NB4 (cell line): ENCODE data around the gene TMEM131L.

Experiments used
- TF ChIP-seq, protein P1 (sequence below): IDR thresholded peaks from one replicate; pipeline ENCODE4 v1.5.1; 2012; ENCODE audit warnings: low read depth, low read length
- TF ChIP-seq, protein P2 (sequence below): IDR thresholded peaks from 2 replicates; pipeline ENCODE4 v1.6.1; 2011; ENCODE audit warnings: low read depth, low read length

DNA sequence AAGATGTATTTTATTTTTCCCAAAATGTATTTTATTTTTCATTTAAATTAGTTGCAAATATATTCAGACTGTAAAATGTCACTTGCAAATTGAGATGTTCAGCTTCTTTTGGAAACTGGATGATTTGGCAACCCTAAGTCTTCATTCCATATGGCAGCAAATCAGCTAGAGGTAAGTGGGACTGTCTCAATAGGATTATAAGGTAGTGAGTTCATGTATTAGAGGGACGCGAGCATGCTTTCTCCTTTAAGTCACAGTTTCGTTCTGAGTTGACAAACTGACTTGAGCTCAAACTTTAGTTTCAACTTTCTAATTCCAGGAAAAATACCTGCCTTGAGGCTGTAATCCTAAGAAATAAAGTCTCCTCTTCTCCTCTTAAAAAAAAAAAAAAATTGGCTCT is 44.2 kb upstream of the TMEM131L start:
- TF ChIP-seq, protein P1, sequence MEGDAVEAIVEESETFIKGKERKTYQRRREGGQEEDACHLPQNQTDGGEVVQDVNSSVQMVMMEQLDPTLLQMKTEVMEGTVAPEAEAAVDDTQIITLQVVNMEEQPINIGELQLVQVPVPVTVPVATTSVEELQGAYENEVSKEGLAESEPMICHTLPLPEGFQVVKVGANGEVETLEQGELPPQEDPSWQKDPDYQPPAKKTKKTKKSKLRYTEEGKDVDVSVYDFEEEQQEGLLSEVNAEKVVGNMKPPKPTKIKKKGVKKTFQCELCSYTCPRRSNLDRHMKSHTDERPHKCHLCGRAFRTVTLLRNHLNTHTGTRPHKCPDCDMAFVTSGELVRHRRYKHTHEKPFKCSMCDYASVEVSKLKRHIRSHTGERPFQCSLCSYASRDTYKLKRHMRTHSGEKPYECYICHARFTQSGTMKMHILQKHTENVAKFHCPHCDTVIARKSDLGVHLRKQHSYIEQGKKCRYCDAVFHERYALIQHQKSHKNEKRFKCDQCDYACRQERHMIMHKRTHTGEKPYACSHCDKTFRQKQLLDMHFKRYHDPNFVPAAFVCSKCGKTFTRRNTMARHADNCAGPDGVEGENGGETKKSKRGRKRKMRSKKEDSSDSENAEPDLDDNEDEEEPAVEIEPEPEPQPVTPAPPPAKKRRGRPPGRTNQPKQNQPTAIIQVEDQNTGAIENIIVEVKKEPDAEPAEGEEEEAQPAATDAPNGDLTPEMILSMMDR: no peak
- TF ChIP-seq, protein P2, sequence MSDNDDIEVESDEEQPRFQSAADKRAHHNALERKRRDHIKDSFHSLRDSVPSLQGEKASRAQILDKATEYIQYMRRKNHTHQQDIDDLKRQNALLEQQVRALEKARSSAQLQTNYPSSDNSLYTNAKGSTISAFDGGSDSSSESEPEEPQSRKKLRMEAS: no peak
